Measurements from ENCODE around the gene SOAT1. TPM values are rescaled to one million over a fixed set of nuclear protein-coding genes. Genes with fewer than 3 reads are reported as not detected.

Gene SOAT1
- 9.0 and 21.8 TPM in 2 replicates for total RNA-seq

DNA sequence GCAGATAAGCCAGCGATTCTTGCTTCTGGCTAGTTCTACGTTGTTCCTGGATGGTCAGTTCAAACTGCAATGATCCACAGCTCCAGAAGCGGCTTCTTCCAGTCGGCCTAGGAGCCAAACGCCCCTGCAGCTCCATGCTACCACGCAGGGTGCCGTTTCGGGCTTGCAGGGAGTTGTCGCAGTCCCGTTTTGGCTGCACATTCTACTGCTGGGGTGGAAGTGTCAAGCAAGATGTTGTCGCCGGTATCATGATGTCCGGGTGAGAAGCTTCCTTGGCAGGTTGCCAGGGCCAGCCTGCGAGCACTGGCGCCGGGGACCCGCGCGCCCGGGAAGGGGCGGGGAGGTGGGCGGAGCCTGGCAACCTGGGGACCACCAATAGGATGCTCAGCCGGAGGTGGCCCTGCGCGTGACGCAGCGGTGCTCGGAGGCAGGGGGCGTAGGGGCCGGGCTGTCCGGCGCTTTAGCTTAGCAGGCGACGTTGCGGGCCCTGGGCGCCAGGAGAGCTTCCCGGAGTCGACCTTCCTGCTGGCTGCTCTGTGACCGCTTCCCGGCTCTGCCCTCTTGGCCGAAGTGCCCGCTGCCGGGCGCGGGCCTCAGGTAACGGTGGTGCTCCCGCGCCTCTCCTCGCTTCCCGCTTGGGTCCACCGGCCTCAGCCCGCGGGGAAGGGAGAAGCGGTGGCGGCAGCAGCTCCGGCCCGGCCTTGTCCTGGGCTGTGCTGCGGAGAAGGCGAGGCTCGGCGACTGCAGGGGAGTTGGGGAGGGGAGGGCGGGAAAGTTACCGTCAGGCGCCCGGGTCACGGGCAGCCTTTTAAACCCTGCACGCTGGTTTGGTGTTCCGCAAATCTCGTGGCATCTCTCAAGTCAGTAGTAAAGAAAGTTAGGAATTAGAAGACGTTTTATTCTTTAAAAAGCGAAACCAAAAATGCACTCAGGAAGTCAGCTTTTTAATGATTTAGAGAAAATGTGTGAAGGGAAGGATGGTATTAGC lies at the start of gene SOAT1:
TSS of gene SOAT1 (plus strand) at position 458 of the 988 bp plus-strand sequence. CDS start 8,888 bp downstream, outside the sequence.

DNA sequence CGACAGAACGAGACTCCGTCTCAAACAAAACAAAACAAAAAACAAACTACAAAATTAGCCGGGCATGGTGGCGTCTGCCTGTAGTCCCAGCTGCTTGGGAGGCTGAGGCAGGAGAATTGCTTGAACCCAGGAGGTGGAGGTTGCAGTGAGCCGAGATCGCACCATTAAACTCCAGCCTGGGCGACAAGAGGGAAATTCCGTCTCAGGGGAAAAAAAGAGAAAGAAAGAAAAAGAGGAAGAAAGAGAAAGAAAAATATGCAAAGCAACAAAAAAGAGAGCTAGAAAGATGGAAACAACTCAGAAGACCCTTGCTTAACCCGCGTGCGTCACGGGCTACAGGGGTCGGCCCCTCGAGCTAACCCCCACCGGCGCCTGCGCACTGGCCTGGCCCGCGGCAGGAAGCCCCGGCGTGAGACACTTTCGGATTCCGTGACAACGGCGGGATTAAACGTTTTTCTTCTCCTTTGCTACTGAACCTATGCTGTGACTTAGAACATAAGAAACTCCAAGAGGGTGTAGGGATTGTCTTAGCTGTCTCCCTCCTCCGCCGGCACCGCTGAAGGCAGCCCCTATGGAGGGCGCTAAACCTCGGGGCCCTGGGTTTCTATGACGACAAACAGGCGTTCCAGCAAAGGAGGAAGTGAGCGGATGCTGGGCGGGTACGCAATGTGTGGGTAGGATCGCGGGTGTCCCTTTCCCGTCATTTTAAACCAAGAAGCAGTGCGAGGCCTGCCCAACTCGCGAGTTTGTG lies 71.9 kb downstream of the SOAT1 start, which contains the start of gene AXDND1:
TSS of gene AXDND1 (plus strand) at position 630 of the 751 bp plus-strand sequence. CDS start 539 bp downstream, outside the sequence.

Small RNAs within 50 kb of the gene (small RNA-seq; reads per million reads assigned to genes)
- gene AL512326.2 = not detected

Other genes starting within 250 kb of the SOAT1 start
- 18.1 and 22.3 TPM in 2 replicates for gene TOR3A, start 211.7 kb upstream of the SOAT1 start, total RNA-seq
- gene ABL2, start 64.1 kb upstream of the SOAT1 start, total RNA-seq = 4.7 and 31.9 TPM in 2 replicates
- 0.79 and 0.87 TPM in 2 replicates for gene AXDND1, start 72.2 kb downstream of the SOAT1 start, total RNA-seq

Data from placental epithelial cell (primary cell).